ENCODE measurements around the gene TTLL8. TPM values are rescaled to one million over a fixed set of nuclear protein-coding genes. Genes with fewer than 3 reads are reported as not detected.

Gene TTLL8
- total RNA-seq, 1 experiment from 2014 or later: not detected

GRCh38 chr22:50062509-50063135 is 4.5 kb upstream of the TTLL8 start:
- DNase-seq (ENCODE audit: low spot score): no peak

- no peak for DNase-seq (ENCODE audit: low spot score)
Measured at GRCh38 chr22:50061824-50062355, 3.8 kb upstream of the TTLL8 start.

- DNase-seq (ENCODE audit: low spot score): no peak
Measured at GRCh38 chr22:50061141-50061823, 3.2 kb upstream of the TTLL8 start.

GRCh38 chr22:50060441-50061140 is 2.5 kb upstream of the TTLL8 start:
- no peak for DNase-seq (ENCODE audit: low spot score)

GRCh38 chr22:50059881-50060262 is 1.8 kb upstream of the TTLL8 start:
- DNase-seq (ENCODE audit: low spot score): no peak

GRCh38 chr22:50058906-50059880 is 1.1 kb upstream of the TTLL8 start:
- DNase-seq (ENCODE audit: low spot score): no peak

GRCh38 chr22:50057278-50058060 is 629 bp downstream of the TTLL8 start:
- no peak for DNase-seq (ENCODE audit: low spot score)

- DNase-seq (ENCODE audit: low spot score): no peak
Measured at GRCh38 chr22:50056214-50056972, 1.7 kb downstream of the TTLL8 start.

GRCh38 chr22:50053861-50054260 is 4.2 kb downstream of the TTLL8 start:
- no peak for DNase-seq (ENCODE audit: low spot score)

- DNase-seq (ENCODE audit: low spot score): no peak
Measured at GRCh38 chr22:50051930-50052329, 6.2 kb downstream of the TTLL8 start.

- no peak for DNase-seq (ENCODE audit: low spot score)
Measured at GRCh38 chr22:50049299-50050195, 8.6 kb downstream of the TTLL8 start.

GRCh38 chr22:50048836-50049235 is 9.3 kb downstream of the TTLL8 start:
- no peak for DNase-seq (ENCODE audit: low spot score)

- DNase-seq (ENCODE audit: low spot score): no peak
Measured at GRCh38 chr22:50048061-50048765, 9.9 kb downstream of the TTLL8 start.

GRCh38 chr22:50047346-50047745 is 10.8 kb downstream of the TTLL8 start:
- no peak for DNase-seq (ENCODE audit: low spot score)

- no peak for DNase-seq (ENCODE audit: low spot score)
Measured at GRCh38 chr22:50046481-50047245, 11.4 kb downstream of the TTLL8 start.

GRCh38 chr22:50046019-50046415 is 12.1 kb downstream of the TTLL8 start:
- DNase-seq (ENCODE audit: low spot score): no peak

Measured in HT-29 (cell line).